ENCODE data around the gene TLE4.
"Not testable (repeated sequence)": the region's sequence is repeated elsewhere in the genome, so short reads cannot be mapped to it uniquely, and the experiment has no call there.

TLE4 gene

DNA sequence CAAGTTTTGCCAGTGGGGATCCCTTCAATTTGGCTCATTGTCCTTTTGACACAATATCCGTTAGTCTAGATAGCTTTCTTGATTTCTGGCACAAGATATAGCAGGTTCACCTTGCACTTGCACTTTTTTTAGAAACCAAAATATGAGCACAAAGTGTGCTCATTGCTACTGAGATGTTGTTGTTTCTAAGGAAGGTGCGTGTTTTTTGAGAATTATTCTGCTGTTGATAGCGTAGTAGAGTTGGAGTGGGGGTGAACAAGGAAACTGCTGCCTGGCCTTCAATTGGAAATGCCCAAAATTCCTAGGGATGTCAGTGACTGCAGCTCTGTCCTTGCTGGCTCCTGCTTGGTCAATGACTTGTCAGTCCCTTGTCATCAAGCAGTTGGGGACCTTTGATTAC is 73.3 kb downstream of the TLE4 start:
- H3K27ac ChIP-seq (ENCODE audit: low read length): no peak overlapping the region
- no peaks in the 10 kb centered on the region for H3K4me1 ChIP-seq (ENCODE audit: low read length)
- H3F3A ChIP-seq (ENCODE audit: insufficient read depth, low read length): no peaks in the 10 kb centered on the region
- DNase-seq: no peak
- H3K36me3 ChIP-seq (replicated peaks; ENCODE audit: insufficient read depth, low read length): no peaks in the 10 kb centered on the region
- H3K9me2 ChIP-seq (replicated peaks; ENCODE audit: insufficient read depth, low read length): no peaks in the 10 kb centered on the region
- H3K4me3 ChIP-seq (ENCODE audit: low read length): no peak overlapping the region
- H3K79me2 ChIP-seq (ENCODE audit: low read length): no peaks in the 10 kb centered on the region
- no peak overlapping the region for H3K4me2 ChIP-seq (ENCODE audit: low read depth, low read length)
- no peak overlapping the region for H2AFZ ChIP-seq (ENCODE audit: low read length)
- no peak overlapping the region for H3K9ac ChIP-seq (ENCODE audit: low read length)
- H4K20me1 ChIP-seq (ENCODE audit: insufficient read depth, low read length): no peaks in the 10 kb centered on the region
- no peaks in the 10 kb centered on the region for H3K27me3 ChIP-seq (replicated peaks; ENCODE audit: insufficient read depth, low read length)
- H3K9me3 ChIP-seq (replicated peaks; ENCODE audit: insufficient read depth, low read length): no peaks in the 10 kb centered on the region
- no peak for TF ChIP-seq EZH2phosphoT487 (IDR thresholded peaks at IDR 0.05; ENCODE audit: low read length)
- TF ChIP-seq EZH2 (optimal IDR thresholded peaks at IDR 0.05; ENCODE audit: low read depth, low read length): no peak

DNA sequence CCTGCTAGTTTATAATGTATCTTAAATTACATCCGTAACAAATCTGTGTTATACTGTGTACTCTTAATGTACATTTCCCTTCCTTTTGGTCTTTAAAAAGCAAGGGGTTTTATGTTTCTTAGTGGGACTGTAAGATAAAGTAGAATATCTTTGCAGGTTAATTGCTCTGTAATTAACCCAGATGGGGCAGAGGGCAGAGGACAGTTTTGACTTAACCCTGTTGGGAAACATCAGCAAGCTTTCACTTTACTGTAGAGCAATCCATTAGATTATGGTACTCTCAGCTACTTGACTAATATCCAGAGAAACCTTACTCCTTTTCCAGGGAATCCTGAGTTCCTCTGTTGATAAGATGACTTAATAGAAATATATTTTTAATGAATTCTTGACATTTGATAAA is 74.3 kb downstream of the TLE4 start:
- H3K4me2 ChIP-seq (ENCODE audit: low read depth, low read length): no peak overlapping the region

DNA sequence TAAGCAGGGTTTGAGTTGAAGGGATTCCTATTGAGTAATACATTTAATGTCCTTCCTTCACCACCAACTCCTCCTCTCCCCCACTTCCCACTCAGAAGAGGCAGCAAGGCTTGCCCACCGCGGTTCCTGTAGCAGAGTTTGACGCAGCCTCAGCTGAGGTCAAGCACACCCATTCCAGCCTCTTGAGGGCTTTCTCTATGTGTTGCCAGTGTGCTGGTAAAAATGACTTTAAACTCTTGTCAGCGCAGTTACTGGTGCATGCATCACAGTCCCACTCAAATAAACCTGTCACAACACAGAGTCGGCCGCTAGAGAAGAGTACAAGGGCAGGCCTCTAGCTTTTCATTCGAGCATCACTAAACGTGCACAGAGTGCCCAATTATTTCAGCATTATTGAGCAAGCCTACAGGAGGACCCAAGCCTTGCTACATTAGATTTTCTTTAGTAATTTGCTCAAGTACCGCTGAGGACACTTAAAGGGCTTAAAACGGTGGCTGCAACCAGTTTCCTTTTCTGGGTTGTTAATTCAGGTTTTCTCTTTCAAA is 79.6 kb downstream of the TLE4 start:
- H3K9me3 ChIP-seq (replicated peaks; ENCODE audit: insufficient read depth, low read length): no peaks in the 10 kb centered on the region
- H4K20me1 ChIP-seq (ENCODE audit: insufficient read depth, low read length): no peaks in the 10 kb centered on the region
- H3F3A ChIP-seq (ENCODE audit: insufficient read depth, low read length): no peaks in the 10 kb centered on the region
- H3K9me2 ChIP-seq (replicated peaks; ENCODE audit: insufficient read depth, low read length): no peaks in the 10 kb centered on the region
- no peak overlapping the region for H3K4me3 ChIP-seq (ENCODE audit: low read length)
- no peak overlapping the region for H3K27ac ChIP-seq (ENCODE audit: low read length)
- no peaks in the 10 kb centered on the region for H3K27me3 ChIP-seq (replicated peaks; ENCODE audit: insufficient read depth, low read length)
- no peak overlapping the region for H3K4me2 ChIP-seq (ENCODE audit: low read depth, low read length)
- no peak overlapping the region for H3K9ac ChIP-seq (ENCODE audit: low read length)
- no peak for DNase-seq
- no peaks in the 10 kb centered on the region for H3K36me3 ChIP-seq (replicated peaks; ENCODE audit: insufficient read depth, low read length)
- TF ChIP-seq EZH2phosphoT487 (IDR thresholded peaks at IDR 0.05; ENCODE audit: low read length) (no peak), EZH2 (optimal IDR thresholded peaks at IDR 0.05; ENCODE audit: low read depth, low read length) (no peak)
- TF ChIP-seq, protein P1, sequence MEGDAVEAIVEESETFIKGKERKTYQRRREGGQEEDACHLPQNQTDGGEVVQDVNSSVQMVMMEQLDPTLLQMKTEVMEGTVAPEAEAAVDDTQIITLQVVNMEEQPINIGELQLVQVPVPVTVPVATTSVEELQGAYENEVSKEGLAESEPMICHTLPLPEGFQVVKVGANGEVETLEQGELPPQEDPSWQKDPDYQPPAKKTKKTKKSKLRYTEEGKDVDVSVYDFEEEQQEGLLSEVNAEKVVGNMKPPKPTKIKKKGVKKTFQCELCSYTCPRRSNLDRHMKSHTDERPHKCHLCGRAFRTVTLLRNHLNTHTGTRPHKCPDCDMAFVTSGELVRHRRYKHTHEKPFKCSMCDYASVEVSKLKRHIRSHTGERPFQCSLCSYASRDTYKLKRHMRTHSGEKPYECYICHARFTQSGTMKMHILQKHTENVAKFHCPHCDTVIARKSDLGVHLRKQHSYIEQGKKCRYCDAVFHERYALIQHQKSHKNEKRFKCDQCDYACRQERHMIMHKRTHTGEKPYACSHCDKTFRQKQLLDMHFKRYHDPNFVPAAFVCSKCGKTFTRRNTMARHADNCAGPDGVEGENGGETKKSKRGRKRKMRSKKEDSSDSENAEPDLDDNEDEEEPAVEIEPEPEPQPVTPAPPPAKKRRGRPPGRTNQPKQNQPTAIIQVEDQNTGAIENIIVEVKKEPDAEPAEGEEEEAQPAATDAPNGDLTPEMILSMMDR (IDR thresholded peaks at IDR 0.05; ENCODE audit: low read length): no peak
- H3K79me2 ChIP-seq (ENCODE audit: low read length): no peaks in the 10 kb centered on the region
- H3K4me1 ChIP-seq (ENCODE audit: low read length): no peaks in the 10 kb centered on the region
- H2AFZ ChIP-seq (ENCODE audit: low read length): no peak overlapping the region

More for the DNA sequence above, 74.3 kb downstream of the TLE4 start:
- Histone ChIP-seq H3K4me3 (ENCODE audit: low read length) (no peak overlapping the region), H3K4me1 (ENCODE audit: low read length) (no peaks in the 10 kb centered on the region), H4K20me1 (ENCODE audit: insufficient read depth, low read length) (no peaks in the 10 kb centered on the region), H3K9me3 (replicated peaks; ENCODE audit: insufficient read depth, low read length) (no peaks in the 10 kb centered on the region), H3K36me3 (replicated peaks; ENCODE audit: insufficient read depth, low read length) (no peaks in the 10 kb centered on the region), H3K9me2 (replicated peaks; ENCODE audit: insufficient read depth, low read length) (no peaks in the 10 kb centered on the region), H3K79me2 (ENCODE audit: low read length) (no peaks in the 10 kb centered on the region), H3F3A (ENCODE audit: insufficient read depth, low read length) (no peaks in the 10 kb centered on the region), H2AFZ (ENCODE audit: low read length) (no peak overlapping the region), H3K27ac (ENCODE audit: low read length) (no peak overlapping the region), H3K27me3 (replicated peaks; ENCODE audit: insufficient read depth, low read length) (no peaks in the 10 kb centered on the region), H3K9ac (ENCODE audit: low read length) (no peak overlapping the region)
- no peak for DNase-seq
- TF ChIP-seq, protein P1 (IDR thresholded peaks at IDR 0.05; ENCODE audit: low read length): no peak
- TF ChIP-seq EZH2 (optimal IDR thresholded peaks at IDR 0.05; ENCODE audit: low read depth, low read length): no peak
- no peak for TF ChIP-seq EZH2phosphoT487 (IDR thresholded peaks at IDR 0.05; ENCODE audit: low read length)

DNA sequence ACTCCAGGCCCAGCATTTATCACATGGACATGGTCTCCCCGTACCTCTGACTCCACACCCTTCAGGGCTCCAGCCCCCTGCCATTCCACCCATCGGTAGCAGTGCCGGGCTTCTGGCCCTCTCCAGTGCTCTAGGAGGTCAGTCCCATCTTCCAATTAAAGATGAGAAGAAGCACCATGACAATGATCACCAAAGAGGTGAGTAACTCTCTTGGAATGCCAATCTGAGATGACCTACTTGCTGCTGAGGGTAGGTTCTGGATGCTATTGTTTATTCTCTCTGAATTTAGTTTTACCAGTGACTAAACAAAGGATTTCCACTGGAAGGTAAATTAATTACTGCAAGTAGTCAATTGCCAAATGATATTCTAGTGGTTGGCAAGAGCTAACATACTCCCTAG is 80.8 kb downstream of the TLE4 start:
- H2AFZ ChIP-seq (ENCODE audit: low read length): no peak overlapping the region
- no peaks in the 10 kb centered on the region for H3K36me3 ChIP-seq (replicated peaks; ENCODE audit: insufficient read depth, low read length)
- H3K79me2 ChIP-seq (ENCODE audit: low read length): no peaks in the 10 kb centered on the region
- no peak overlapping the region for H3K4me2 ChIP-seq (ENCODE audit: low read depth, low read length)
- no peak overlapping the region for H3K4me3 ChIP-seq (ENCODE audit: low read length)
- no peaks in the 10 kb centered on the region for H4K20me1 ChIP-seq (ENCODE audit: insufficient read depth, low read length)
- no peaks in the 10 kb centered on the region for H3K4me1 ChIP-seq (ENCODE audit: low read length)
- no peak overlapping the region for H3K9ac ChIP-seq (ENCODE audit: low read length)
- no peaks in the 10 kb centered on the region for H3F3A ChIP-seq (ENCODE audit: insufficient read depth, low read length)
- no peak overlapping the region for H3K27ac ChIP-seq (ENCODE audit: low read length)
- H3K9me3 ChIP-seq (replicated peaks; ENCODE audit: insufficient read depth, low read length): no peaks in the 10 kb centered on the region
- no peak for DNase-seq
- TF ChIP-seq EZH2 (optimal IDR thresholded peaks at IDR 0.05; ENCODE audit: low read depth, low read length) (no peak), EZH2phosphoT487 (IDR thresholded peaks at IDR 0.05; ENCODE audit: low read length) (no peak)
- TF ChIP-seq, protein P1 (IDR thresholded peaks at IDR 0.05; ENCODE audit: low read length): no peak
- no peaks in the 10 kb centered on the region for H3K9me2 ChIP-seq (replicated peaks; ENCODE audit: insufficient read depth, low read length)
- H3K27me3 ChIP-seq (replicated peaks; ENCODE audit: insufficient read depth, low read length): no peaks in the 10 kb centered on the region

DNA sequence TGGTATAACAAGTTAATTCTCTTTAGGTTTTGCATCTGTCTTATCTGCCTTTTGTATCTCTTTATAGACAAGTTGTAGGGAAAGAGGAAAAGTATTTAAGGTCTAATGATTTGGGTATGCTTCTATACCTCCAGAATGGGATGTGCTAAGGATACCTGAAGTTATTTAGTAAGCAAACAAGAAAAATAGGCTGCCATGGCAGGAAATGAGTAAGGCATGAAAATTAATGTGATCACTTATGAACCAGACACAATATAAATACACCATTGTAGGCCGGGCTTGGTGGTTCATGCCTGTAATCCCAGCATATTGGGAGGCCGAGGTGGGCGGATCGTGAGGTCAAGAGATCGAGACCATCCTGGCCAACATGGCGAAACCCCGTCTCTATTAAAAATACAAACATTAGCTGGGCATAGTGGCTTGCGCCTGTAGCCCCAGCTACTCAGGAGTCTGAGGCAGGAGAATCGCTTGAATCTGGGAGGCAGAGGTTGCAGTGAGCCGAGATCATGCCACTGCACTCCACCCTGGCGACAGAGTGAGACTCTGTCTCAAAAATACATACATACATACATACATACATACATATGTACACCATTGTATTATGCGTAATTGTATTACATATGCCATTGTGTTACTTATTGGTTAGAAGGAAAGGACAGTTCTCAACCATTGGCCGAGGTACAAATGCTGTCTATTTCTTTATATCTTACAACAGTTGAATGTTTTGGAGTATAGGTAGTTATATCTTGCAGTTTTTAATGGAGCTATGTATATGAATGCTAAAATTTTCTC is 83.0 kb downstream of the TLE4 start:
- H3K9ac ChIP-seq (ENCODE audit: low read length); H3K9me2 ChIP-seq (replicated peaks; ENCODE audit: insufficient read depth, low read length); H4K20me1 ChIP-seq (ENCODE audit: insufficient read depth, low read length); H3F3A ChIP-seq (ENCODE audit: insufficient read depth, low read length); DNase-seq; H3K4me1 ChIP-seq (ENCODE audit: low read length); H3K79me2 ChIP-seq (ENCODE audit: low read length); H2AFZ ChIP-seq (ENCODE audit: low read length); H3K4me2 ChIP-seq (ENCODE audit: low read depth, low read length); H3K4me3 ChIP-seq (ENCODE audit: low read length); H3K9me3 ChIP-seq (replicated peaks; ENCODE audit: insufficient read depth, low read length); H3K27ac ChIP-seq (ENCODE audit: low read length); H3K36me3 ChIP-seq (replicated peaks; ENCODE audit: insufficient read depth, low read length); H3K27me3 ChIP-seq (replicated peaks; ENCODE audit: insufficient read depth, low read length): not testable (repeated sequence)
